Measurements from ENCODE around the gene ADCK1. TPM values are rescaled to one million over a fixed set of nuclear protein-coding genes. Genes with fewer than 3 reads are reported as not detected.

Gene ADCK1
- total RNA-seq = 8.0 and 11.5 TPM in 2 replicates
- long read RNA-seq, transcript ADCK1-201 (11 exons, 2,234 nt) = major isoform, 17 of 31 reads
- long read RNA-seq, partial matches to known transcripts = 0 of 31 reads
- long read RNA-seq, other reads (novel, unspliced or antisense) = 14 of 31 reads

GRCh38 chr14:77799863-77800730 is at the start of gene ADCK1:
TSS of gene ADCK1 (plus strand) at chr14:77800109. CDS start at chr14:77818979, 18,870 bp downstream.
- Mint-ChIP-seq H3K36me3 (ENCODE audit: insufficient read depth) (no peaks in the 10 kb centered on the region), H3K4me3 (ENCODE audit: low read depth) (peak within 1 kb of the TSS; percentile 84), H3K9me3 (ENCODE audit: low read depth) (no peaks in the 10 kb centered on the region), H3K27ac (peak within 1 kb of the TSS; percentile 93), H3K4me1 (ENCODE audit: low read depth) (peaks cover 10% of the 10 kb centered on the region), H3K27me3 (no peaks in the 10 kb centered on the region)
- DNase-seq (ENCODE audit: low spot score, unreplicated experiment) = peak; percentile 63
- TF ChIP-seq CTCF (IDR thresholded peaks at IDR 0.05; ENCODE audit: unreplicated experiment) = peak; percentile 54

GRCh38 chr14:77752266-77752665 is 47.6 kb upstream of the ADCK1 start:
- DNase-seq (ENCODE audit: low spot score, unreplicated experiment) = no peak
- H3K4me3 Mint-ChIP-seq (ENCODE audit: low read depth) = no peak overlapping the region
- peaks cover 5% of the 10 kb centered on the region for H3K9me3 Mint-ChIP-seq (ENCODE audit: low read depth)
- no peak for TF ChIP-seq CTCF (IDR thresholded peaks at IDR 0.05; ENCODE audit: unreplicated experiment)
- no peak overlapping the region for H3K27ac Mint-ChIP-seq
- no peaks in the 10 kb centered on the region for H3K4me1 Mint-ChIP-seq (ENCODE audit: low read depth)
- peaks cover 42% of the 10 kb centered on the region for H3K36me3 Mint-ChIP-seq (ENCODE audit: insufficient read depth)
- no peaks in the 10 kb centered on the region for H3K27me3 Mint-ChIP-seq

GRCh38 chr14:77752799-77753516 is 47.0 kb upstream of the ADCK1 start:
- Mint-ChIP-seq H3K27me3 (no peaks in the 10 kb centered on the region), H3K4me1 (ENCODE audit: low read depth) (peaks cover 4% of the 10 kb centered on the region), H3K27ac (no peak overlapping the region), H3K36me3 (ENCODE audit: insufficient read depth) (peaks cover 44% of the 10 kb centered on the region), H3K9me3 (ENCODE audit: low read depth) (peaks cover 5% of the 10 kb centered on the region), H3K4me3 (ENCODE audit: low read depth) (no peak overlapping the region)
- TF ChIP-seq CTCF (IDR thresholded peaks at IDR 0.05; ENCODE audit: unreplicated experiment) = no peak
- no peak for DNase-seq (ENCODE audit: low spot score, unreplicated experiment)

- H3K4me1 Mint-ChIP-seq (ENCODE audit: low read depth) = peaks cover 12% of the 10 kb centered on the region
These were observed 39.3 kb upstream of the ADCK1 start, which contains the start of gene SNW1 for GRCh38 chr14:77760381-77761204. TSS of gene SNW1 (minus strand) at chr14:77761156. CDS start at chr14:77761127, 29 bp downstream.

More at GRCh38 chr14:77760381-77761204, 39.3 kb upstream of the ADCK1 start, which contains the start of gene SNW1:
- Mint-ChIP-seq H3K36me3 (ENCODE audit: insufficient read depth) (peaks cover 12% of the 10 kb centered on the region), H3K27me3 (no peaks in the 10 kb centered on the region), H3K9me3 (ENCODE audit: low read depth) (no peaks in the 10 kb centered on the region), H3K27ac (peak within 1 kb of the TSS; percentile 98), H3K4me3 (ENCODE audit: low read depth) (peak within 1 kb of the TSS; percentile 99)
- peak; percentile 28 for TF ChIP-seq CTCF (IDR thresholded peaks at IDR 0.05; ENCODE audit: unreplicated experiment)
- DNase-seq (ENCODE audit: low spot score, unreplicated experiment) = peak; percentile 71
